IPS DF 19.7 (cell line): ENCODE measurements around the gene OLFML2B.

Source experiments
- DNase-seq: peaks from one replicate; pipeline ENCODE4 v3.0.0-alpha.2; 2013; ENCODE audit warnings: low read depth, low spot score

OLFML2B gene

DNA sequence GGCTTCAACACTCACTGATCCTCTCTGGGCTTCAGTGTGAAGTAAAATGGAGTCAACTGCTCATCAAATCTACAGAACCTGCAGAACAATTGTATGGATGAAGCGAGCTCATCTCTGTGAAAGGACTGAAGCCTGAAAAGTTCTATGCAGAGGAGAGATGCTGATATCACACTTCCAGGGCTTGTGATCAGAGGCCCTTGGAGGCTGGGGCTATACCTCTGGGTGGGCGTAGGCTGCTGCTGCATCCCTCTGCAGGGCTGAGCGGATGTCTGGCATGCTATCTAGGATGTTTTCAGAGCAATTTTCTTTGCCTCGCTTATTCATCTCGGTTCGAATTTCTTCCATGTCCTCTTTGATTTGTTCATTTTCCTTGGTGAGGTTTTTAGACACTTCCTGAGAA, 17.6 kb downstream of the OLFML2B start:
- no peak for DNase-seq

DNA sequence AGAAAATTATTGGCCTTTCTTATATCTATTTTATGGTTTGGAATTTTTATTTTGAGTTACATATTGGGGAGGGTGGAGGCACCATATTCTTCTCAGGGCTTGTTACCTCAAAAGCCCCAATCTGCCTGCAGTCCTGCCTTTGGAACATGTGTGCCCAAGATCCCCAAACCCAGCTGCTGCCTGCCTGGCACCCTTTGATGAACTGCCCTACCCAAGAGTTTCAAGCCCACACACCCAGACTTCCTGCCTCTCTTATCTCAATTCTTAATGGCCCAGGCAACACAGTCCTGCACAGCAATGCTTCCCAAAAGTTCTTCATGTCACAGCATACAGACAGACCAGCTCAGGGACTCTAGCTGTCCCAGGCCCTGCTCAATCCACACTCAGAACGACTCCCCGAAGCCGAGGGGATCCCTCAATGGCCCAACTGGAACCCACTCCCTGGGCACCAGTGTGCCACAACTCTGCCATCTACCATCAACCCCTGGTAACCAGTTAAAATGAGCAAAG, 19.2 kb downstream of the OLFML2B start:
- no peak for DNase-seq

DNA sequence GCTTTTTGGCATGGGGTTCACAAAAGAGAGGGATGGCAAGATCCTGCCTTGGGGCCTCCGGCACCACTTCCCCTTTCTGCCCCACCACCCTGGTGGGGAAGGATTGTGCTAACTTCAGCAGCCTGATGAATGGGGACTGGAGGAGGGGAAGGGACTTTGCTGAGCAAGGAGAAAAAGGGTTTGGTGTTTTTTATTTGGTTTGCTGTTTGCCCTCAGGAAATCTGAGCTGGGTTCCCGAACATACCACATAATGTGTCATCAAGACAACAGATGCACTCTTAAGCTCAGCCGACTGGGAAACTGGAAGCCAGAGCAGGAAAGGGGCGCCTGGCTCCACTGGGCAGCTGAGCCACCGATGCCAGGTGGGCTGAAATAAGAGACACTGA, 19.8 kb downstream of the OLFML2B start:
- DNase-seq, result no peak

DNA sequence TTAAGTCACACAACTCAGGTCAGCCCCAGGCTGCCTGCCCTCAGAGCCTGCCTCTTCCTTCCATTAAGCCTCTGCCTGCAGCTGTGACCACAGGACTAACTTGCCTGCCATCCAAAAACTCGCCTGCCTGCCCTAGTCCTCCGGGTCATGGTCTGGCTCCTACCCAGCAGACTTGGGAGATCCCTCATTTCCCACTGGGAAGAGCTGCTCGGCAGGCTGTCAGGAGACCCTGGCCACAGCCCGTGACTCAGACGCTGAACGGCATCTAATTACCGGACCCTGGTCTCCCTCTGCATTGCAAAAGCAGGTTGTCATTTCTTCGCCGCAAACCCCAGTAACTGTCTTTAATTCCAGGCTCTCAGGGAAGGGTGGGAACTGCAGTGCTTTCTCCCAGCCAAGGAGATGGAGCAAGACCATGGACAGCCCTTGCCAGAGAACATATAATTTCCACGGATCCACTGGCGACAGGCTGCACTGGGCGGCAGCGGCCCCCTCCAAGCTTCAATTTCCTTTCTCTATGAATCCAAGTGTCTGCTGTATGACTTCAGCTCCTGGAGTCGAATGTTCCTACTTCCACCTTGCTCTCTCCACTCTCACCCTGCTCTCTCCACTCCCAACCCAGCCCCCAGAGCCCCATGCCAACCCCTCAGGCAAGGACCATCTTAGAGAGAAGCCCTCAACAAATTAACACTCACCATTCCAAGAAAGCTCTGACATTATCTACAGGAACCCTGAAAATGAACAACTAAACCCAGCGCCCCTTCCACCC, 20.4 kb downstream of the OLFML2B start:
- no peak for DNase-seq

DNA sequence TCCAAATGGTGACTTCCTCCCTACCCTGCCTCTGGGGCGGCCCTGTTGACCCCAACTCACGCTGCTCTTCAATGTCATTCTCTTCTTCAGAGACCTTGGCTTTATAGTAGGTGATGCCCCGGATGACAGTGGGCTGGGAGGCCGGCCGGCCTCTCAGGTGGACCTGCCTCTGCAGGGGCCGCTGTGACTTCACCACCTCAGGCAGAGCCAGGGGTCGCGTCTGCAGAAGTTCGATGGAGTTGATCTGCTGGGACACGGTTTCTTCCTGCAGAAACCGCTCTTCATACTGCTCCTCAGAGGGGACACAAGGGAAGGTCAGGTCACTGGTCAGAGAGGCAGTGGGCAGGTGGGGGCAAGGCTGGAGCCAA, 23.6 kb downstream of the OLFML2B start:
- DNase-seq, result no peak

DNA sequence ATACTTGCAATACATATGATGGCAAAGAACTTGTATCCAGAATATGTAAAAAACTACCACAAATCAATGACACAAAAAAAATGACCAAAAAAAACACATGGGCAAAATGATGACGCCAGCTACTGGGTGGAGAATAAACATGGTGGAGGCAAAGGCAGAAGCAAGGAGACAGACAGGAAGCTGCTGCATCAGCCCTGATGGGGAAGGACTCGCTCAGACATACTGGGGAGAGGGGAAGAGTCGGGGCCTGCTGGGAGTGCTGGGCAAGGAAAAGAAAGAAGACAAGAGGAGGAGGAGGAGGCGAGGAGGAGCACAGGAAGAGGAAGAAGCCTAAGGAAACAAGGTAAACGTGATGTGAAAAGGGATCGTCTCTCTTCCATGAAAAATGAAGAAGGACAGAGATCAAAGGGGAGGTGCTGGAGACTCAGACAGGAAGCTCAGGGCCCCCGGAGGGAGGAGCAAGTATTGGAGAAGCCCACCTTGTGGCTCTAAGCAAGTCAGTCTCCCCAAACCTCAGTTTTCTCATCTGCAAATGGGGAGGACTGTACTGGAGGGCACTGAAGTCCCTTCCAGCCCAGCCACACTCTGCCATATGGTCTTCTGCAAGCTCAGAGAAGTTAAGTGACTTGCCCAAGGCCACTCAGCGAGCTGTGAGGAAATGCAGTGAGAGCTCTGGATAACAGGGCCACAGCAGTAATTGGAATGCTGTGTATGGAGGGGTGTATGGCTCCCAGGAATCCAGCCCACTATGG, 24.2 kb downstream of the OLFML2B start:
- DNase-seq, result no peak

DNA sequence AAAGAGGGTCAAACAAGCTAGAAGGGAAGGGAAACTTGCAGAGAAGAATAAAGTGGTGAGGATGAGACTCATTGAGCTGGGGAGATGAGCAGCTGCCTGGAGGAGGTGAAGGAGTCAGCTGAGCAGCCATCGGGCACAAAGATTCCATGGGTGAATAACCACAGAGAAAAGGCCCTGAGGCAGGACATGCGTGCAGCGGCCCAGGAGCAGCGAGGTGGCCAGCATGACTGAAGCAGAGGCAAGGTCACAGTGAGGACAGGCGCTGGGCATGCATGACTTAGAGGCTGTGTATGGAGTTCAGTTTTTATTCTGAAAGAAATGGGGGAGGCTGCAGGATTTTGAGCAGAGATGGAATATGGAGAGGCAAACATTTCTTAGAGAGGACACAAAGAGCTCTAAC, 24.9 kb downstream of the OLFML2B start:
- no peak for DNase-seq

DNA sequence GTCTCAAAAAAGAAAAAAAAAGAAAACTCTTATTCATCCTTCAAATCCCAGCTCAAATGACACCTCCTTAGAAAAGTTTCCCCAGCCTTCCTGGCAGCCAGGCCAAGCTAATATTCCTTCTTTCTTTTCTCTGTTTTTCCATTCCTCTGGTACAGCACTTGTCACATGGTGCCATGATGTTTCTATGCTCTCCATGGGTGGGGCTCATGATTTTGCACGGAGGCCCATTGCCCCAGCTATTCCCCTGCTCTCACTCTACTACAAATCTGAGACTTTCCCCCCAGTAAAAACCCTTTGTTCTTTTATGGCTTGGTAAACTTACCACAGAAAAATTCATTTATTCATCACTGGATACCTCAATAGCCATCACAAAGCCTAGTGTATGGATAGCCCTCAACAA, 26.5 kb downstream of the OLFML2B start:
- DNase-seq, result no peak

DNA sequence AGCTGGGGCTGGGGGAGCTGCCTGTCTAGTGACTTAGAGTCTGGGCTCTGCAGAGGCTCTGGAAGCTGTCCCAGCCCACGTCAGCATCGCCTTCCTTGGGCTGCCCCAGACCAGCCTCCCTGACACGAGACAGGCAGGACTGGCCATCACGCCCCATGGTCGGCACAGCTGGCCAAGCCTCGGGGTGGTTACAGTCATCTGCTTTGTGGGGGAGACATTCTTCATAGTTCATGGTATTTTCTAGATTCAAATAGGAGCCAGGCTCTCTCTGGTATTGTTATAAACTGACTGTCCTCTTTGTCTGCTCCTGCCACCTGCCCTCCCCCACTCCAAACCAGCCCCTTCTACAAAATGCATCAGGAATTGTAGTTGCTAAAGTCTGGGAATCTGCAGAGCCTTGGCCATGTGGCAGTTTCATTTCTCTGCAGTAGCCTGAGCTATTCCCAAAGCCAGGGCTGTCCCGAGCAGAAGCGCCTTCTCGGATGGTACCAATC, 29.4 kb downstream of the OLFML2B start:
- DNase-seq, result no peak

DNA sequence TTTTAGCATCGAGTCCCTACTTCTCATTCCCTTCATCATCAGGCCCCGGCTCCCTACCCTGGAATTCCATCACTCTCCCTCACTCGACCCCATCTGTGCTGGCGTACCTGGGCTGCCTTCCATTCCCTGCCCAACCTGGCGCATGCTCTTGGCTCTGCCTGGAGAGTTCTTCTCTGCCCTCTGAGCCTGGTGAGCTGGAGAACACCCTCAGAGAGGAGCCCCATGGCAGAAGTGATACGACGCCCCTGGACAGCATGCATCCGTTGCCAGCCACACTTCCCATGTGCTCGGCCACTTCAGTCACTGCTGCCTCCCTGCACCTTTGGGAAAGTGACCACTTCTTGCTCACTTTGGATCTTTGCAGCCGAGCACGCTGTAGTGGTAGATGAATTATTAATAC, 30.1 kb downstream of the OLFML2B start:
- no peak for DNase-seq

DNA sequence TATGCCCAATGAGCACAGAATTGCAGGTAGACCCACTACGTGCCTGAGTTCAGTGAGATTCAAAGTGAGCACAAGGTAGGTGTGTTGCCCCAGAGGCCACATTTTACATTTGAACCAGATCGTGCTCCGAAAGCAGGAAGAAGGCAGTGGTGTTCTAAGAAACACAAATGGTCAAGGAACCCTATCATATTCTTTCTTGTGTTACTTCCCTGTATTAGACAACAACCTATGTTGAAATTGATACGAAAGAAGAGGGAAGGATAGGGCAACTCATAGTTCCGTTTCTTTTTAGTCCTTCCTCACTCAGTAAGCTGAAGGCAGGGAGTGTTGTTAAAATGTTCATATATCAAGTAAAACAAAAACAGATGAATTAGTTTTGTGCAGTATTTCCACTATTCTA, 33.9 kb downstream of the OLFML2B start:
- no peak for DNase-seq

DNA sequence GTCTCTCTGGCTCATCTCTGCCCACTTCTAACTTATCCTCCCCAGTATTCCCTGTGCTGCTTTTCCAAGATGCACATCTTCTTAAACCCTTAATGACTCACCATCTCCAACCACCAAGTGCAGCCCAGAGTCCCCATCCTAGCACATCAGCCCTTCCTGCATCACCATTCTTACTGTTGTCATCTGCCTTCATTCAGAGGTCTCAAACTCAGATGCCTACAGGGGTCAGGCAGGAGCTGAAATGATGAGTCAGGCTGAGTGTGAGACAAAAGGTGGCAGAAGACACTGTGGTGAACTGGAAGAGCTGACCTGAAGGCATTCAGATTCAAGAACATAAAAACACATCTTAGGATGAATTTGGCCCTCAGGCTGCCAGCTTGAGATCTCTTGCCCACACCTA, 34.6 kb downstream of the OLFML2B start:
- no peak for DNase-seq

DNA sequence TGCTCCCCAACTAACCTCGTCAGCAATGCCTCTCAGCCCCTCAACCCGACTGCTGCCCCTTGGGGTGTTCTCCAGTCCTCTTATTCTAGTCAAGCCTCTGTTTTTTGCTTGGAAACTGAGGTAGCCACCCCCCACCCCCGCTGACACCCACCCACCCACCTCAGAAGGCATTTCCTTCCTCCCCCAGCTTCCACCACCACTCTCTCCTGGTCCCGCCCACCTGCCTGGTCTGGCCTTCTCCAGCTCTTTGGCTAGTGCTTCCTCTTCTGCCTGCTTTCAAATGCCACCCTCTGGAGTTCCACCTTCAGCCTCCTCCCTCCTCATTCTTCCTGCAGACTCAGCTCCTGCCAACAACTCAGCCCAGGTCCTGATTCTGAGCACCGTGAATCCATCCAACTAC, 35.3 kb downstream of the OLFML2B start:
- no peak for DNase-seq

DNA sequence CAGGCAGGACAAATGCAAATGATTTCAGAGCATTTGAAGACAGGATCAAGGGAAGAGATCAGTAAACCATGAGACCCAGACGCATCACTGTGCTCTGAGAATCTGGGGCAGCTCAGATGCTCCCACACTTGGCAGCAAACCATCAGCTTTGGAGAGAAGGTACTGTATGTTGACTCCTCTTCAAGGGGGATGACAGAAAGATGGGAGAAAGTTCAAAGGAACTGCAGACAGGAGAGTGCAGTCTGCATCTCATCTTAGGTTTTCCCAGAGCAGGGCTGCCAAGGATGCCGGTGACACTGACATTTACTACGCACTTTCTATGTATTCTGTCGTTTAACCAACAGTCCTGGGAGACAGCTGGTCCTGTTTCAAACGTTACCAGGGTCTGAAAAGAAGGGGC, 35.8 kb downstream of the OLFML2B start:
- no peak for DNase-seq

DNA sequence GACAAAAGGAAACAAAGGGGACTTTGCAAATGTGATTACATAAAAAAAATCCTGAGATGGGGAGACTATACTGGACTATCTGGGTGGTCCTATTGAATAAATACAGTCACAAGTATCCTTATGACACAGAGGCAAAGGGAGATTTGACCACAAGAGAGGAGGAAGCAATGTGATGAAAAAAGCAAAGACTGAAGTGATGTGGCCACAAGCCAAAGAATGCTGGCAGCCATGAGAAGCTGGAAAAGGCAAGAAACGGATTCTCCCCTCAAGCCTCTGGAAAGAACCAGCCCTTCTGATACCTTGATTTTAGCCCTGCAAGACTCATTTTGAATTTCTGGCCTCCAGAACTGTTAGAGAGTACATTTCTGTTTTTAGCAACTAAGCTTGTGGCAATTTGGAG, 36.4 kb downstream of the OLFML2B start:
- no peak for DNase-seq

DNA sequence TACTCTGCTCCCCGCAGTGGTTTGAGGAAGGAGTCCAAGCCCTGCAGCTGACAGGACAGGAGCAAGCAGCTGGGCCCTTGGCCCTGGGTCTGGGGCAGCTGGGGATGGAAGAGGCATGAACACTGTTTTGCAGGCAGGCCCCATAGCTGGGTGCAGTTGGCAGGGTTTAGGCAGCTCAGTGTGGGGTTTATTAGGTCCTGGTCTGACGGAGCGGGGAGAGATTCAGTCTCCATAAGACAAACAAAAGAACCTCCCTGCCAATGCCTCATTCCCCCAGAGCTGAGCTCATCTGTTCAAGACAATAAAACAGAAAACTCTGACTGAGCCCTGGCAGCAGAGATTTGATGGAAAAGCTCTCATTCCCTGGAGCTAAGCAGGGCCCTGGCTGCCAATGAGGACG, 37.3 kb downstream of the OLFML2B start:
- DNase-seq, result no peak

DNA sequence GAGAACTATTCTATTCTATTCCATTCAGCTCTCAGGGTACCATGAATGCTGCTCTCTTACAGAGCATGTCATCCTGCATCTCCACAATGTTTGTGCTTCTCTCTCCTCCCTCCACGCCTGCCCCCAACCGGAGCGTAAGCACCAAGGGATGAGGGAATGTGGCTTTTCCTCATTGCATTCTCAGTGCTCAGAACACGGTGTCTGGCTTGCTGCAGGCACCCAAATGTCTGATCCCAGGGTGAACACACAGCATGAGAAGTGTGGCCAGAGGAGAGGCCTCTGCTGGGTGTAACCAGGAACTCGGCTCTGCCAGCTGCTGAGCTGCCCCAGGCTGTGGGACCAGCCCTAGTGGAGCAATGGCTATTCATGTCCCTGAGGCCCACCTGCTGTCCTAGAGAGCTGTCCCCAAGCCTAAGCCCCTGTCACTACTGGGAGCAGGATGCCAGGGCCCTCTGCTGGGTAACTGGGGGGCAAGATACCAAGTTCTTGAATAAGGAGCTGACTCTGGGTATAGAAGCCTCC, 38.3 kb downstream of the OLFML2B start:
- DNase-seq, result no peak

DNA sequence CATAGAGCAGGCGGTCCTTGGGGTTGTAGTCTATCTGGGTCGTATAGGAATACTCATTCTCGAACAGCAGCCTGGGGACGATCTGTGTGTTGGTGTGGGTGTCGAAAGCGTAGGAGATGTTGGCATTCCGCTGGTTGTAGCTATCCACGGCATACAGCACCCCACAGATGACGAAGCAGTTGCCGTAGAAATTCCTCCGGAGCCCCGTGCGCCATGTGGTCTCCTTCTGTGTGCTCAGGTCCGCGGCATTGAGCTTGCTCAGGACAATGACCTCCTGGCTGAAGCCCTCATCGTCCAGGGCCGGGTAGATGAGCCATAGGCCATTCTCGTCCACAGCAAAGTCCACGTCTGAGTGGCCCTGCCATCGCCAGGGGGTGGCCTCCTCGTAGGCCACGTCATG, 39.9 kb downstream of the OLFML2B start:
- no peak for DNase-seq

DNA sequence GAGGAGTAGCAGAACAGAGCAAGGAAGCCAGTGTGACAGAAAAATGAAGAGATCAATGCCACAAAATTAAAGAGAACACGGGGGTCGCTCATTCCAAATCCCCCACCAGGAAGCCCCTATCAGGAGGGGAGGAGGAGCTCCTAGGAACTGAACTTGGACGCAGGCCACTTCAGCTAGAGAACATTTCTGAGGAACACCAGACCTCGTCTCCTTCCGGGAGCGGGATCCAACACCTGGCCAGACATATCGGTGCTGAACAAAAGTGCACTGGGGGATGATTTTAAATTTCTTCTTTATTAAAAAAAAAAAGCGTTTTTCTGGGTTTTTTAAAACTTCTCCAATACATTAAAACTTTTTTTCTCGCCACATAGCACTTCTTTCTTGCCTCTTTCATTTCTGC, 40.8 kb downstream of the OLFML2B start:
- no peak for DNase-seq

DNA sequence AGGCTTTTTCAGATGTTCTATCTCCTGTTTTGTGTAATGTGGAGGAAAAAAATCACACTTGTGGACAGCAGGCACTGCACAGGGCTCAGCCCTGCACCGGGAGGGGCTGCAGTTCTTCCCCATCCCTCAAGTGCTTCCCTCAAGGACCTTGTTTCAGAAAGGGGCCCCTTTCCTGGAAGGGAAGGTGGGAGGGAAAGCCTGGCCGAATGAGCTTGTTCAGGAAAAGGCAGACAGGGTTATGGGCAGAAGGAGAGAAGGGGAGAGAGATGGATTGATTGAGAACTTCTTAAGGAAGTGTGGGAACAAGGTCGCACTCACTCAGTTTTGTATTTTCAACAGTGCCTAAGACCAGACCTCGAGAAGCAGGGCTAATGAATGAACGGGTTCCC, 41.2 kb downstream of the OLFML2B start:
- no peak for DNase-seq

DNA sequence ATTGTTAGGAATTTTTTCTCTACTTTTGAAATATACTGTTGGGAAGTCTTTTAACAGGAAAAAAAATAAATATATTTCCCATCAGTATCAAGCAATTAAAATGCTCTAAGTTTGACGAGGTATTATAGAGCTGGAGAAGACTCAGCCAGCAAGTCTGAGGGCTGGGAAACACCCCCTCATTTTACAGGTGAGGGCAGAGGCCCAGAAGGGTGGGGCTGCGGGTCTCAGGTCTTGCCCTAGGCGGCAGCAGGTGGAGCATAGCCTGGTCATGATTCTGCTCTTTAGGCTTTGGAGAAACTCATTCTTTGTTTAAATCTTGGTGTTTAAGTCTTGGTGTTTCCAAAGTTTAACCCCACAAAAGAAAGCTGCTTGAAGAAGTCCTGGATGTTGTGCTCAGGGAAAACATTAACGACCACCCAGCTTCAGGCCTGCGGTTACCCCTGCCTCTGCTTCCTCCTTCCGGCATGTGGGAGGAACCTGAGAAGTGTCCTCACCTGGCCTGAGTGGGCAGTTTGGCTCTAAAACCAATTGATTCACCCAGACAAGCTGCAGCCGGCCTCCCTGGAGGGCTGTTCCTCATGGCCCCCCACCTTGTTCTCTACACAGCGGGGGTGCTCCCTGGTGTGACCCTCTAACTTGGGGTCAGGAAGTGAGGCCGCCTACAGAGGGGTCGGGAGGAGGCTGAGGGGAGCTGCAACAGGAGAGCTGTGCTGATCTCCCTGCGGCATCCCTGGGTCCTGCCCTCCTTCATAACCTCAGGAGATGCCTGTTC, 41.7 kb downstream of the OLFML2B start:
- no peak for DNase-seq

DNA sequence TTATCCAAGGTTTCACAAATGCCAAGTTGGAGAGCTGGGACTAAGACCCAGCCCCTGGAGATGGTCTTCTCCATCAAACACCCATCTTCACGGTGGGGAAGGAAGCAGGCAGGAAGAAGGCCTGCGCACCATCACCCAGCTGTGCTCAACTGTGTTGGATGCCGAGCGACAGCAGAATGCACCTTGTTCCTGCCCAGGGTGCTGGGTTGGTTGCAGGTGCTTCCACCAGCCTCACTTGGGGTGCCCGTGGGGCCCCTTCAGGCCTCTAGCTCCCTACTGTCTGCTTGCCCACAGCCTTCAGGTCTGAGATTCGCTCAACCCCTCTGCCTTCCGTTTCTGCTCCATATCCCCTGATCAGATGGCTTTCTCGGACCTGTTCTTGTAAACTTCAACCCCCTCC, 42.5 kb downstream of the OLFML2B start:
- no peak for DNase-seq
